K562 (cell line): ENCODE results near the gene NF1. TPM values are rescaled to one million over a fixed set of nuclear protein-coding genes. Genes with fewer than 3 reads are reported as not detected.

ENCODE experiments used
- ATAC-seq: fragments of 200-7000 bp; cut with Tn5 transposase; 3 replicates; pipeline ENCODE4 v1.9.1; 2020; ENCODE audit warnings: moderate library complexity
- BruUV-seq: library from RNA; stranded (reverse); fragments of 400-500 nt; replicated peaks from 2 replicates; lab custom pipeline; 2021; lab: Mats Ljungman, UMichigan
- CTCF ChIA-PET: fragments of 300-600 bp; formaldehyde crosslinking; extraction: SDS; loops from one replicate; lab custom pipeline; 2021; ENCODE audit warnings: low intra/inter-chr PET ratio; lab: Yijun Ruan, JAX
- POLR2A ChIA-PET: fragments of 300-600, 350-650 bp; sonication (Branson Sonifier 250); formaldehyde crosslinking; extraction: SDS; loops from one replicate; lab custom pipeline; 2021; ENCODE audit warnings: antibody characterized with exemption, inconsistent platforms; lab: Yijun Ruan, JAX
- DNase-seq, 4 experiments: peaks; one replicate each; pipeline versions ENCODE4 v3.0.0 to v3.0.0-alpha.2; 2011 to 2018; ENCODE audit warnings: low spot score in 3 of 4, mixed read lengths in 3 of 4; ENCODE audit errors: extremely low read depth in 1 of 4
- FAIRE-seq: peaks from 2 replicates; lab custom pipeline; 2011; peaks lifted over from hg19 to GRCh38; lab: Jason Lieb, UNC
- H2AFZ ChIP-seq: 2 replicates; pipeline ENCODE4 v1.6.0; 2011; ENCODE audit warnings: low read depth, low read length, control low read depth, inconsistent platforms
- H3K27ac ChIP-seq: fragments of 200-600 bp; 3 replicates; pipeline ENCODE4 v1.8.0; 2011; ENCODE audit warnings: low read depth, mild to moderate bottlenecking, control low read depth, inconsistent platforms, low read length, moderate library complexity, mixed read lengths; ENCODE audit errors: extremely low read depth
- H3K27me3 ChIP-seq, 2 experiments: fragments of 300-600 bp in 1 of 2; 2 replicates in 1 of 2; 3 replicates in 1 of 2; pipeline versions ENCODE4 v1.6.0 to v1.8.0; 2011; ENCODE audit warnings: inconsistent platforms in 2 of 2, low read length in 2 of 2, mild to moderate bottlenecking in 1 of 2, mixed read lengths in 1 of 2, moderate library complexity in 1 of 2; ENCODE audit not compliant: control insufficient read depth in 2 of 2, insufficient read depth in 2 of 2
- H3K36me3 ChIP-seq: fragments of 300-600 bp; 3 replicates; pipeline ENCODE4 v1.8.0; 2011; ENCODE audit warnings: mild to moderate bottlenecking, low read length, inconsistent platforms; ENCODE audit not compliant: control insufficient read depth, insufficient read depth
- H3K4me1 ChIP-seq, 2 experiments: fragments of 200-600 bp in 1 of 2; replicated peaks in 1 of 2; 2 replicates in 1 of 2; 3 replicates in 1 of 2; pipeline versions ENCODE4 v1.5.1 to v1.8.0; 2011; ENCODE audit warnings: inconsistent platforms in 2 of 2, low read length in 2 of 2, mild to moderate bottlenecking in 1 of 2, mixed read lengths in 1 of 2, moderate library complexity in 1 of 2; ENCODE audit not compliant: control insufficient read depth in 2 of 2, insufficient read depth in 2 of 2
- H3K4me2 ChIP-seq: 2 replicates; pipeline ENCODE4 v1.6.1; 2011; ENCODE audit warnings: low read length, control low read depth, inconsistent platforms, mixed read lengths; ENCODE audit not compliant: insufficient read depth
- H3K4me3 ChIP-seq: fragments of 200-600 bp; sonication (generic), shearing (Covaris generic); 2 replicates; pipeline ENCODE4 v1.5.1; 2016; ENCODE audit warnings: control low read depth, inconsistent platforms
- H3K79me2 ChIP-seq: fragments of 200-600 bp; 3 replicates; pipeline ENCODE4 v1.8.0; 2011; ENCODE audit warnings: low read length, inconsistent platforms; ENCODE audit not compliant: control insufficient read depth, insufficient read depth
- H3K9ac ChIP-seq, 2 experiments: 2 replicates each; pipeline versions ENCODE4 v1.6.0 to v1.6.1; 2011; ENCODE audit warnings: low read depth in 2 of 2, low read length in 2 of 2, control low read depth in 1 of 2, inconsistent platforms in 1 of 2, mild to moderate bottlenecking in 1 of 2, mixed read lengths in 1 of 2; ENCODE audit not compliant: insufficient read depth in 1 of 2
- H3K9me1 ChIP-seq: one replicate; pipeline ENCODE4 v1.6.0; 2011; ENCODE audit warnings: inconsistent platforms, mild to moderate bottlenecking, low read length, moderate library complexity; ENCODE audit not compliant: control insufficient read depth, insufficient read depth
- H3K9me3 ChIP-seq: replicated peaks from 2 replicates; pipeline ENCODE4 v1.5.1; 2011; ENCODE audit warnings: low read depth, low read length, inconsistent platforms; ENCODE audit not compliant: control insufficient read depth, insufficient read depth
- H4K20me1 ChIP-seq: replicated peaks from 2 replicates; pipeline ENCODE4 v1.6.1; 2011; ENCODE audit warnings: low read length, inconsistent platforms, mixed read lengths; ENCODE audit not compliant: control insufficient read depth, insufficient read depth
- CXXC5 ChIP-seq: fragments of 250-450 bp; sonication (Bioruptor Pico); IDR thresholded peaks from 2 replicates; pipeline ENCODE4 v1.8.0; 2022; ENCODE audit warnings: inconsistent platforms, mild to moderate bottlenecking, moderate library complexity
- FOXJ3 ChIP-seq: sonication (generic); formaldehyde crosslinking; IDR thresholded peaks from 2 replicates; pipeline ENCODE4 v1.4.0; 2020; ENCODE audit warnings: mild to moderate bottlenecking, missing genetic modification reagents
- KDM4B ChIP-seq, 2 experiments: fragments of 450-650 bp in 1 of 2; sonication (generic) in 1 of 2; IDR thresholded peaks; 2 replicates each; pipeline ENCODE4 v1.6.1; 2016 to 2017; ENCODE audit warnings: borderline replicate concordance in 2 of 2, antibody characterized with exemption in 1 of 2, low read depth in 1 of 2, mild to moderate bottlenecking in 1 of 2
- NRF1 ChIP-seq, 2 experiments: fragments of 450-650 bp; IDR thresholded peaks in 1 of 2; conservative IDR thresholded peaks in 1 of 2; 2 replicates each; pipeline ENCODE4 v1.6.1; 2014; ENCODE audit warnings: mild to moderate bottlenecking in 2 of 2
- SRSF9 ChIP-seq: fragments of 200-400 bp; formaldehyde crosslinking; IDR thresholded peaks from 2 replicates; pipeline ENCODE4 v1.6.1; 2017; ENCODE audit warnings: low read depth, low read length, borderline replicate concordance
- ZNF778 ChIP-seq: fragments of 450-650 bp; formaldehyde crosslinking; IDR thresholded peaks from 2 replicates; pipeline ENCODE4 v1.4.0; 2020; ENCODE audit warnings: mild to moderate bottlenecking, moderate library complexity
- ZNF785 ChIP-seq: fragments of 250-450 bp; sonication (Bioruptor Pico); IDR thresholded peaks from 2 replicates; pipeline ENCODE4 v1.4.0; 2020; ENCODE audit warnings: mild to moderate bottlenecking
- WGBS: fragments of 100-300 bp; shearing (Covaris generic); methylation state at CpG from one replicate; pipeline ENCODE4 v1.1.6; 2016; ENCODE audit warnings: low coverage, mixed read lengths; ENCODE audit not compliant: insufficient coverage; ENCODE audit errors: missing lambda C conversion rate; 5-methylcytosine and 5-hydroxymethylcytosine counted together
- in situ Hi-C: fragments of 300-500 bp; cut with MboI; formaldehyde crosslinking; loops from 4 replicates; pipeline ENCODE4 v1.15.0; 2018; ENCODE audit warnings: inconsistent platforms, mixed read lengths
- intact Hi-C: fragments of 100-400 bp; cut with micrococcal nuclease; formaldehyde crosslinking; loops from 2 replicates; pipeline ENCODE4 v1.14.2; 2022
- polyA plus RNA-seq, 8 experiments: library from polyadenylated mRNA; depleted of rRNA in 4 of 8; stranded (reverse) in 5 of 8; unstranded in 3 of 8; fragments of >200 nt; fragmentation: Nextera tagmentation in 2 of 8; fragmentation: Illumina TruSeq in 1 of 8; extraction: Ambion mirVana in 2 of 8; extraction: Trizol in 1 of 8; gene quantifications; 2 replicates each; pipeline versions ENCODE4 v1.2.1 to v1.2.3, GENCODE V29; 2011 to 2014; ENCODE audit warnings: inconsistent platforms in 1 of 8, missing spikeins in 1 of 8
- total RNA-seq, 7 experiments: library from RNA; depleted of rRNA in 6 of 7; stranded (reverse); fragments of >200 nt in 6 of 7; fragmentation: Illumina TruSeq in 2 of 7; extraction: Trizol in 2 of 7; gene quantifications; 2 replicates each; pipeline versions ENCODE4 v1.2.1 to v1.2.3, GENCODE V29; 2011 to 2021; ENCODE audit warnings: low replicate concordance in 1 of 7
- TF ChIP-seq, protein P1 (sequence below): sonication (generic); formaldehyde crosslinking; IDR thresholded peaks from 2 replicates; pipeline ENCODE4 v1.8.1; 2023; ENCODE audit warnings: mild to moderate bottlenecking, missing genetic modification reagents
- TF ChIP-seq, protein P2 (sequence below): fragments of 250-450 bp; sonication (Bioruptor Pico); IDR thresholded peaks from 2 replicates; pipeline ENCODE4 v1.8.0; 2021; ENCODE audit warnings: borderline replicate concordance, mild to moderate bottlenecking, moderate library complexity; ENCODE audit not compliant: poor library complexity, severe bottlenecking
- TF ChIP-seq, protein P3 (sequence below): IDR thresholded peaks from 2 replicates; pipeline ENCODE4 v1.6.1; 2012; ENCODE audit warnings: low read depth, low read length, improper control_type of control experiment, borderline replicate concordance

The NF1 gene
- total and polyA plus RNA-seq, 9 of the 15 experiments (the other 6 are each of a cell fraction or from before 2014, with no cell fraction given): 3.4 to 41.9 (median 24.3) TPM

DNA sequence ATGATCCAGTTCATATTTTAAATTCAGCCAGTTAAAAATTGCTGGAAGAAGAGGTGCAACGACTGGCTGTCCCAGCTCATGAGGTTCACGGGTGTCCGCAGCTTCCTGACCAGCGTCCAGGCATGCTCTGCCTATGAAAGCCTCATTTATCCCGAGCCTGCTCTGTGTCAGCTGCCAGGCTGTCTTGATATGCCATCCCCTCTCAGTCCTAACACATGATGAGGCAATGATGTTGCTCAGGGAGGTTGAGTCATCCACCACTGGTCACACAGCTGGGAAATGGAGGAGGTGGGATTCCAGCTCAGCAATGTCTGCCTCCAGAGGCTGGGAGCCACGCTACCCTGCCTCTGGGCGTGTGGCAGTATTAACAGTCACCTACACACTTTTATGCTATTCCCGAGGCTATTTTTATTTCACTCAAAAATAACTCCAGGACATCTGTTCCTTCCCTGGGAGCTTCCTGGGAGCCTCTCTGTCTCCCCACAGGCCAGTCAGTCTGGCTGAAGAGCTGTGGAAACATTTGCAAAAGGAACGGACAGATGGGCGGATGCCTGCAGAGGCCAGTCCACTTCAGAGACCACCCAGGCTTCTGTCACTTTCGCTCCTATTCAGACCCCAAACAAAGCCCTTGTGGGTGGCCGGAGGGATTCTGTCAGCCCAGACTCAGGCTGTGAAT lies 319.2 kb downstream of the NF1 start:
- Histone ChIP-seq H3K27me3 (peaks cover 38 to 83% of the 10 kb centered on the region in 2 experiments), H3K9me3 (no peaks in the 10 kb centered on the region), H3K36me3 (no peaks in the 10 kb centered on the region), H3K9me1 (peaks cover 7% of the 10 kb centered on the region), H2AFZ (no peak overlapping the region), H3K4me3 (no peak overlapping the region), H3K4me2 (no peak overlapping the region), H3K4me1 (no peaks in the 10 kb centered on the region; a peak in 1 of 5 replicates), H4K20me1 (no peaks in the 10 kb centered on the region), H3K9ac (no peak overlapping the region; a peak in 1 of 4 replicates), H3K79me2 (no peaks in the 10 kb centered on the region), H3K27ac (no peak overlapping the region)
- TF ChIP-seq KDM4B (IDR thresholded peaks at IDR 0.05; ENCODE audit: borderline replicate concordance in 2 of 2, low read depth in 1 of 2) (no peak), ZNF785 (CRISPR knock-in tag) (no peak), NRF1 (conservative IDR thresholded peaks at IDR 0.05 in 1 of 2, IDR thresholded peaks at IDR 0.05 in 1 of 2) (no peak), SRSF9 (no peak), FOXJ3 (no peak), CXXC5 (no peak), ZNF778 (no peak)
- TF ChIP-seq, protein P1, sequence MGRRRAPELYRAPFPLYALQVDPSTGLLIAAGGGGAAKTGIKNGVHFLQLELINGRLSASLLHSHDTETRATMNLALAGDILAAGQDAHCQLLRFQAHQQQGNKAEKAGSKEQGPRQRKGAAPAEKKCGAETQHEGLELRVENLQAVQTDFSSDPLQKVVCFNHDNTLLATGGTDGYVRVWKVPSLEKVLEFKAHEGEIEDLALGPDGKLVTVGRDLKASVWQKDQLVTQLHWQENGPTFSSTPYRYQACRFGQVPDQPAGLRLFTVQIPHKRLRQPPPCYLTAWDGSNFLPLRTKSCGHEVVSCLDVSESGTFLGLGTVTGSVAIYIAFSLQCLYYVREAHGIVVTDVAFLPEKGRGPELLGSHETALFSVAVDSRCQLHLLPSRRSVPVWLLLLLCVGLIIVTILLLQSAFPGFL (CRISPR knock-in tag): no peak
- TF ChIP-seq, protein P2, sequence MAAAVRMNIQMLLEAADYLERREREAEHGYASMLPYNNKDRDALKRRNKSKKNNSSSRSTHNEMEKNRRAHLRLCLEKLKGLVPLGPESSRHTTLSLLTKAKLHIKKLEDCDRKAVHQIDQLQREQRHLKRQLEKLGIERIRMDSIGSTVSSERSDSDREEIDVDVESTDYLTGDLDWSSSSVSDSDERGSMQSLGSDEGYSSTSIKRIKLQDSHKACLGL (CRISPR knock-in tag): no peak
- TF ChIP-seq, protein P3, sequence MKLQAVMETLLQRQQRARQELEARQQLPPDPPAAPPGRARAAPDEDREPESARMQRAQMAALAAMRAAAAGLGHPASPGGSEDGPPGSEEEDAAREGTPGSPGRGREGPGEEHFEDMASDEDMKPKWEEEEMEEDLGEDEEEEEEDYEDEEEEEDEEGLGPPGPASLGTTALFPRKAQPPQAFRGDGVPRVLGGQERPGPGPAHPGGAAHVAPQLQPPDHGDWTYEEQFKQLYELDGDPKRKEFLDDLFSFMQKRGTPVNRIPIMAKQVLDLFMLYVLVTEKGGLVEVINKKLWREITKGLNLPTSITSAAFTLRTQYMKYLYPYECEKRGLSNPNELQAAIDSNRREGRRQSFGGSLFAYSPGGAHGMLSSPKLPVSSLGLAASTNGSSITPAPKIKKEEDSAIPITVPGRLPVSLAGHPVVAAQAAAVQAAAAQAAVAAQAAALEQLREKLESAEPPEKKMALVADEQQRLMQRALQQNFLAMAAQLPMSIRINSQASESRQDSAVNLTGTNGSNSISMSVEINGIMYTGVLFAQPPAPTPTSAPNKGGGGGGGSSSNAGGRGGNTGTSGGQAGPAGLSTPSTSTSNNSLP: no peak
- ChIA-PET POLR2A (interaction anchor here (0.6 to 0.9 kb wide), 3 partner anchors 20 to 577 kb away, joined by 3 read pairs; no protein-coding TSS in a partner anchor), CTCF (no interaction called here)
- 4% methylated on average over 12 of the region's 12 CpGs for WGBS
- no peak for FAIRE-seq
- in situ Hi-C loops (no loop called here), intact Hi-C loops (no loop called here)
- BruUV-seq: no TSS peak
- no peak for DNase-seq
- no peak for ATAC-seq
